ENCODE measurements around the gene IFTAP.

Gene IFTAP

DNA sequence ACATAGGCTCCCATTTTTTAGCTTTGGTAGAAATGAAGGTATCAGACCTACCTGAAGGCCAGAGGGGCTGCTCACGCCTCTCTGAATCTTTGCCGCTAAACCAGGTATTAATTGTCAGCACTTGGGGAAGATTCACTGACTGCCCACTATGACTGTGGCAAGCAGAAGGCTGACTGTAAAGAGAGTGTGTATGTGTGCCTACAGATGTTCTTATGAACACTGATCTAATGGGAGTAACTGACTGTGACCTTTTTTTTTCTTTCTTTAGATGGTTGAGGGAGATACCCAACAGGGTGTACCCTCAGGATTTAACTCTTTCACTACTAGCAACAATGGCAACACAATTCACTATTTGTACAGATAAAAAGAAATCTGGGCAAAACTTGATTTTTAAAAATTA is 3.7 kb downstream of the IFTAP start, which contains the start of gene RAG2:
RAG2 (minus strand) TSS at position 186 of the 400 bp plus-strand sequence. CDS start 4,068 bp downstream, outside the sequence.
- DNase-seq (ENCODE audit: low read depth): no peak

DNA sequence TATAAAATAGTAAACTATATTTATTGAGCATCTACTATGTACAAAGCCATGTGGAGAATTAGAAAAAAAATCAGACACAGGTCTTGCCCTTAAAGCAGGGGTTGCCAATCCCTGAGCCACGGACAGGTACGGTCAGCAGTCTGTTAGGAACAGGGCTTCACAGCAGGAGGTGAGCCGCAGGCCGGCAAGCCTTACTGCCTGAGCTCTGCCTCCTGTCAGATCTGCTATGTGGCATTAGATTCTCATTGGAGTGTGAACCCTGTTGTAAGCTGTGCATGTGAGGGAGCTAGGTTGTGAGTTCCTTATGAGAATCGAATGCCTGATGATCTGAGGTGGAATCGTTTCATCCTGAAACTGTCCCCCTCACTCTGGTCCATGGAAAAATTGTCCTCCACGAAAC is 5.9 kb downstream of the IFTAP start:
- no peak for DNase-seq (ENCODE audit: low read depth)

DNA sequence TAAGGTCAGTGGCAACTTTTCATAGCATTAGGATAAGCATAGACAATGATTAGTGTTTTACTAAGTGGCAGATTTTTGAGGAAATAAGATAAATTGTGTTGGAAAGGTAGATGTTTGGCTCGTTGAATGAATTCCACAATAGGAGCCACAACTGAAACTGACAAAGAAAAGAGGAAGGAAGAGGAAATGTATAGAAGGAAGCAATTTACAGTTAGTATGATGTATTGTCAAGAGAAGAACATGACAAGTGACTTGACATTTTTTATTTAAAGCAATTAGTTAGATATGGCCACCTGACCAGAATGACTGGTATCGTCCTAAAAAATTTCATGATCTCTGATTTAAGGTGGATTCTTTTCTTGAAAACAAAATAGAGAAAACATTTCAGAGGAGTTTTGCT is 6.9 kb downstream of the IFTAP start:
- DNase-seq (ENCODE audit: low read depth): no peak

DNA sequence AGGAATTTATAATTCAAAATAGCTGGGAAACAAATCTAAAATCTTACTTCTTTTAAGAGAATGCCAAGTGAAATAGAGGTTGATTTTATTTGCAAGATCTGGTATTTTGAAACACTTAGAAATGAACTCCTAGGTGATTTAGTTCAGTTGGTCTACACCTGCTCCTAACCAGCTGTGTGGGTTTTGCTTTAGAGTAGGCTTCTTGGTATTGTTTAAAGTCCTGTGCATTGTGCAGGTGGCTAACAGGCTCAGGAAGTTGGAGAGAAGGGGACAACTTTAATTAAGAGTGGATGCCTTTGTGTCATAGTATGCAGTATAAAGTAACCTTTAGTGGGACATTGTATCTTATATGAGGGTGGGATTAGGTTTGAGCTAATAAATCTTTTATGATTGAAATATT is 7.8 kb downstream of the IFTAP start:
- DNase-seq (ENCODE audit: low read depth): no peak

DNA sequence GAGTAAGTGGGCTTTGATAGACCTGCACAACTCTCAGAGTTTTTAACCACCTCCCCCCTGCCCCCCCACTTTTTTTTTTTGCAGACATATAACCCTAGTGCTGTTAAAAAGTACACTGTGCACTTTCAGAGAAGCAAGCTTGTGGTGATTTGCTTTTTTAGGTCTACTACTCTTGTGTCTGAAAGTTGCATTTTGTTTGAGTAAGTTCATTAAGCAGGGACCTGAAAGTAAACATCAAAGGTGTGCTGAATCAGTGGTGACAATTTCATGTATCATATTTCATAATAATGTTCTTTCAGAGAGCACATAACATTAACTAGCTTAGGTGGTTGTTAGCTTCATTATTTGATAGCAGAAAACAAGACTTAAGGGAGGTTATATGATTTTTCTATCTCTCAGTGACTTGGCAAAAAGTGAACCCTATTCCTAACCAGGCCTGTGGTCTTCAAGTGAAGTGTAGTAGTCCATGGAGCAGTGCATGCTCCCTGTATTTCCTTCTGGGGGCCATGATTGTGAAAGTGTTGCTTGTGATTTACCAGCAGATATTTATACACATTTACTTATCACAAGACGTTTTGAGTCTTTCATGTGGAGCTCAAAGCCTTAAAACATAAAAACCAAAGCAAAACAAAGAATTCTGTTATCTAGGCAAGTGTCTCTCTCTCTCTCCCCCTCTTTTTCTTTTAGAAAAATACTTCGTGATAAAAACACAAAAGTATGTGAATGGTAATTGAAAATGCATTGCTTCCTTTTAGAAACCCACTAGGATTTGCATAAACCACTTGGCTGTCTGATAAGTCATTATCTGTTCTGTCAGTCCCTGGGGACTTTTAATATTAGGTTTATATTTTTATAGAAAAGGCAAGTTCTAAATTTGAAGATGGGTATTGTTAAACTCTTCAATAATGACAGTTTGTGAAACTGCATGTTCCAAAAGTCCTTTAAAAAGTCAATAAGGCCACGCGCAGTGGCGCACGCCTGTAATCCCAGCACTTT is 11.2 kb downstream of the IFTAP start:
- DNase-seq (ENCODE audit: low read depth): no peak

DNA sequence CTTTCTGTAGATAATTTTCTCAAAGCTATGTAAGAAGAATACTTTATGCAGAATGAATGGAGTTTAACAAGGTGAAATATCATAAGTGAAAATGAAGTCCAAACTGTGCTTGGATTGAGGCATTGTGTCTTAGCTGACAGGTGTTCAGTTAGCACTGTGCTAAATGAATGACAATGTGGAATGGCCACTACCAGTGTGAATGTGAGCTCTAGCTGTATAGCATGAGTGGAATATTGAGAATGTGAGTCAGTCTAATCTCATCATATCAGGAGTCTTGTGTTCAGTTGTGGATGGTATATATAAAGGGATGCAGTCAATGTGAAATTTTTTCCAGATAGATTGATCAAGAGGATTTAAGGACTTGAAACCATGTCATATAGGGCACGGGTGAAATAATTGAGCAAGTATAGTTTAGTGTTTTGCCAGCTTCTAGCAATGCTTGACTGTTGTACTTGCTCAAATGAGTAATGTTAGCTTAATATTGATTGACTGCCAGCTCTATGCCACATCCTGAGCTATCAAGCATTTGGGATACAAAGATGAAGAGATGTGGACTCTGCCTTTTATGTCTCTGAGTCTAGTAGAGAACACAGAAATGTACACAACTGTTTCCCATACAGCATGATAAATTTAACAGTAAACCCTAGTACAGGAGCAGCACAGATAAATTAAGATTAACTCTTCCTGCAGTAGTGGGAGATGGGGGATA is 14.3 kb downstream of the IFTAP start:
- no peak for DNase-seq (ENCODE audit: low read depth)

DNA sequence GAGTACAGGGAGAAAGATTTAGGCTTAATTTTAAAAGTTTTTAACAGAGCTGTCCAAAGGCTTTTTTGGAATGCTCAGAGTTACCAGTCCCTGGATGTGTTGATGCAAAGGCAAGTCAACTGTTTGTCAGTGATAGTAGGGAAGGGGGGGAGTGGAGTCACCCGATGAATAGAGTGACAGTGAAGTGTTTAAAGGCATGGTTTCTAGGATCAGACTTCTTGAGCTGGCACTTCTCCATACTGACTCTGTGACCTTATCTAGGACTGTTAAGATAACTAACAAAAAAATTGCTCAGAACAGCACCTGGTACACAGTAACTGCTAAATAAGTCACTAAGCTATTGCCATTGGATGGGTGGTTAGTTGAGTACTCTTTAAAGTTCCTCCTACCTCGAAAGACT is 15.1 kb downstream of the IFTAP start:
- no peak for DNase-seq (ENCODE audit: low read depth)

DNA sequence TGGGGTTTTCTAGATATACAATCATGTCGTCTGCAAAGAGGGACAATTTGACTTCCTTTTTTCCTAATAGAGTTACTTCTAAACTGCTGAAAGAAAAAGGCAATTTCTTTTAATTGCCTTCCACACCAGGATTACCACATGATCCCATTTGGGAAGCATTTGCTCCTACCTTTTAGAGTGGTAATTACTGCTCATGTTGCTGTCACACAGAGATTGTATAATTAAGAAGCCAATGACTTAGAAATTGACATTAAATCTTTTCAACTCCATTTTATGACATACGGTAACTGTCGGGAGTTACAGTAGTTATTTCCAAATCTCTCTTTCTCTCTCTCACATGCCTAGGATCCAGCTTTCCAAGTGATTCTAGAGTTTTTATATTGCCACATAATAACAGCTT is 21.5 kb downstream of the IFTAP start:
- no peak for DNase-seq (ENCODE audit: low read depth)

DNA sequence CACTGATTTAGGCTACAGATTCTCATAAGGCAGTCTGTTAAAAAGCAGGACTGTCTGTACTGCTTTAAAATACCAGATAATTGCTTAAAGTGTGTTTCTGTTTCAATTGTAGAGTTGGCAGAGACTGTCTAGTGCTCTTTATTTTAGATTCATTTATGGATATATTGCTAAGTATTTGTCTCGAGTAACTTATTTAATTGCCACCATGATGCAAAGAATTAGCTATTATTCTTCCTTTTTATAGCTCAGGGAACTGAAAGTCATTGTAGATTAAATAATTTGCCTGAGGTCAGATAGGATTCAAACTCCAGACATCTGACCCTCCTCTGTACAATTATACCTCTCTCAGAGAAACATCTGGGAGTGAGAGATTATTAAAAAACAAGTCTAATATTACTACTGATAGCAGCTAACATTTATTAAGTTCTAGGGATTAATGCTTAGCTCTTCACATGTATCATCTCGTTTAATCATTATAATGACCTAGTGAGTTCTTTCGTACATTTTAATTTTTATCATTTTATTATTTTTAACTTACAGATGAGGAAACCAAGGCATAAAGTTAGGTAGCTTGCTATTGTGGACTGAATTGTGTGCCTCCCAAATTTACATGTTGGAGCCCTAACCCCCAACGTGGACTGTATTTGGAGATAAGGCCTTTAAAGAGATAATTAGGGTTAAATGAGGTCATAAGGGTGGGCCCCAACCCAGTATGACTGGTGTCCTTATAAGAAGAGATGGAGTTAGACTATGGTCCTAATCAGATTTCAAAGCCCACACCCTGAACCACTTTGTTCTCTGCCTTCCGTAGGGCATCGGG is 23.5 kb downstream of the IFTAP start:
- peak; percentile 46 for DNase-seq (ENCODE audit: low read depth)

DNA sequence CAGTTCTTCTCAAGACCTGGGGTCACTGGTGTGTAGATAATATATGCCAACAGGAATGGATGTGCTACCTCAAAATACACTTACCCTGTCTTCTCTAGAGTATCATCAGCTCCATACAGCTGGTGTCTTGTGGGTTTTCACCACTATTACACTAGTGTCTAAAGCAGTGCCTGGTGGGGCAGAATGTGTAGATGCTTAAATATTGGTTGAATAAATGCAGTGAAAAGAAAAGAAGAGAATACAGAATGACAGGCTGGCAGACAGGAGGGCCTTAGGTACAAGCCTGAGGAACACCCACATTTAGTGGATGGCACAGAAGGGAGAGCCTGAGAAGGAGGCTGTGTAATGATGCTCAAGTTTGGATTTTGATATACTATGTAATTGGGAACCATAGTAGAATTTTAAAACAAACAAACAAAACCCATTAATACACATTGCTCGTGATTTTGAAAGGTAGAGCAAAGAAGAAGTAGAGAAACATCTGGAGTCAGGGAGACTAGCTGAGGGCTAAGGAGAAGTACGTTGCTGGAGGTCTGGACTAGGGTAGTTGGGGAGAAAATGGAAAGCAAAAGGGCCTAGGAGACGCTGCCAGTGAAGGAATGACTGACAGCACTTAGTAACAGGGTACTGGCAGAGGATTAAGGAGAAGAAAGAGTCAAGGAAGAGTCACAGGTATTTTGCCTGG is 24.2 kb downstream of the IFTAP start:
- DNase-seq (ENCODE audit: low read depth): no peak

DNA sequence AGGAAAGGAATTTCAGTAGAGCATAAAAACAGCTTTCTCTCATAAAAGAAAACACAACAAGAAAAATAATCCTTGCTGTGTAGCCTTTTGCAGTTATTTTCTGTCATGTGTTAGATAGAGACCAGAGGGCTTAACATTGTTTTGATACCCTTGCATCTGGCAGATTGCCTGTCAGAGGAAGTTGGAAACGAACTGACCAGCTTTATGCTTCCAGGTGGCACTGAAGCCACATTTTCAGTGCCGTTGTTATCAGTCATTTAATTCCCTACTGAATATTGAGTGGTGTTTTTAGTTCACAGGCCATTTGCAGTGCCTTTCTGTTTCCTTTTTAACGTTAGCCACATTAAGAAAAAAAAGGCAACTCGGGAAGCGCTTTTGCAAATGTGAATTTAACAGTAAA is 25.2 kb downstream of the IFTAP start:
- DNase-seq (ENCODE audit: low read depth): no peak

DNA sequence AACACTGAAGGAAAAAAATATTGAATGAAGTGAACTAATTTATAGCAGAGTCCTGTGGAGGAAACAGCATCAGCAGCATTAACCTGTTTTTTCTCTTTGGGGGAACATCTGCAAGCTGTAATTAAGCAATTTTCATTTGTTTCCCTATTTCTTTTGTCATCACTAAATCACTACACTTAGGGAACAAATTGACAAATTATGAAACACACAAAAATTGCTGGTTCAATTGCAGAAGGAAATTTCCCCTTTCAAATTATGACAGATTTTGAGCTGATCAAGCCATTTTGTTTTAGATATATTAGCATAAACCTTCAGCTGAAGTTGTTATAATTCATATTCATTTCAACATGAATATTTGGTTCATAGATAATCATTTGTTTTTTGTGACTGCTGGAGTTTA is 25.9 kb downstream of the IFTAP start:
- no peak for DNase-seq (ENCODE audit: low read depth)

DNA sequence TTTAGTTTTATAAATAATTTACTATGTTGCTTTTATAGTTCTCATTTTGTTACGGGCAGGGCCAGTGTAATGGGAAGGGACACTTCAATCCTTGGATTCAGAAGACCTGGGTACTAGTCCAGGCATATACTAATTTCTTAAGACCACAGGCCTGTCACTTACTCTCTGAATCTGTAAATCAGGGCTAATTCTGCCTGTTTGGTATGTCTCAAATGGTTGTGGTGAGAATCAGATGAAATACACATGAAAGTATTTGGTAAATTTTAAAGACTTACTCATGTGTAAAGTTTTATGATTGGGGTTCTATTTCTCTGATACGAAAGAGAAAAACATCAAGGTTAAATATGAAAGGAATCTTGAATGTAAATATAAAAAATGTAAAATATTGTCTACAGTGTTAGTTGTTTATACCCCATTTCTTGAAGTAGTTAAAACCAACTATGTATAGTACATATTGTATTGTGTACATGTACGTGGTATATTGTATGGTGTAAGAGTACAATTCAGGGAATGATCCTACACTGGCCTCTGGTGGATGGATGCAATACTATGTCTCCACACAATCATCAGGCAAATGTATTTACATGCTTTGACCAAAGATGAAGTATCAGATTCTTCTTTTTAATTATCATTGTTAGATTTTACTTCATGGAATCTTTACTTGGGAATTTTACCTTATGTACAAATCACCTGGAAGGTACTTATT is 28.3 kb downstream of the IFTAP start:
- no peak for DNase-seq (ENCODE audit: low read depth)

DNA sequence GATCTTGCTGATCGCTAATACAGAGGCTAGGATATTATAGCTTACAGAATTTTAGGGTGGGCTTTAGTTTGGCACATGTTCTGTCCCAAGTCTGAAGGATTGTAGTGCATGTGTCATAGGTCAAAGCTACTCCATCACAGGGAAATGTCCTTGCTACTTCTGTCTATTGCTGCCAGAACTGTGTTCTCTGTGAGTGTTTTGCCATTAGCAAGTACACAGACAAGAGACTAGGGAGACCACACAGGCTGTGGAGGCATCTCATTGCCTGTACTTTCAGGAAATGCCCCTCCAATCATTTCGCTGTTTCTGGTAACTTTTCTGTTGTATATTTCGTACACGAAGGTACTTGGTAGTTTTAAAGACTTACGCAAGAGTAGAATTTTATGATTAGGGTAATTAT is 29.2 kb downstream of the IFTAP start:
- no peak for DNase-seq (ENCODE audit: low read depth)

DNA sequence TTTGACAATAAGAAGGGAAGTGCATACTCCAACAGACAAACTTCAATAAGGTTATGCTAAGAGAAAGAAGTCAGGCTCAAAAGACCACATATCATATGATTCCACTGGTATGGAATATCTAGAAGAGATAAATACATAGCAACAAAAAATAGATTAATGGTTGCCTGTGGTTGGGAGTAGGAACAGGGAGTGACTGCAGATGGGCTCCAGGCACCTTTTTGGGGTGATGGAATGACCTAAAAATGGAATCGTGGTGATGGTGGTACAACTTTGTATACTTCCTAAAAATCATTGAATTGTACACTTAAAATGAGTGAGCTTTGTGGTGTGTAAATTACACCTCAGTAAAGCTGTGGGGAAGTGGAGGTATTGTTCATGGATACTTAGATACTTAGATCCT is 32.7 kb downstream of the IFTAP start:
- DNase-seq (ENCODE audit: low read depth): no peak

DNA sequence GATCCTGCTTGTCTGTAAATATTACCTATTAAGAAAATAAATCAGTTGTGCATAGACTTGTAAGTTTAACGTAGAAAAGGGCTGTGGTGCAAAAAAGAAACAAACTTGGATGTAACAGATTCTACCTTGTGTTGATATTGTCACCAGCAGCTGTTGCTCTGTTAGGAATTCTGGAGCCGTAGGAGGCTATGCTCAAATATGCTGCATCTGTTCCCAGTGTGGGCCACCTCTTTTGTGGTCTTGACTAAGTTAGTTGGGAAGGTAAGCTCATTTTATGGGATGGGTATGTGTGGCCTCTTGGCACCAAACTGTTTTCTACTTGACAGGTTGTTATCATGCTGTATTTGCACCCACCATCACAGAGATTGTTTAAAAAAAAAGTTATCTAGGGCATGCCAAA is 33.2 kb downstream of the IFTAP start:
- DNase-seq (ENCODE audit: low read depth): no peak

DNA sequence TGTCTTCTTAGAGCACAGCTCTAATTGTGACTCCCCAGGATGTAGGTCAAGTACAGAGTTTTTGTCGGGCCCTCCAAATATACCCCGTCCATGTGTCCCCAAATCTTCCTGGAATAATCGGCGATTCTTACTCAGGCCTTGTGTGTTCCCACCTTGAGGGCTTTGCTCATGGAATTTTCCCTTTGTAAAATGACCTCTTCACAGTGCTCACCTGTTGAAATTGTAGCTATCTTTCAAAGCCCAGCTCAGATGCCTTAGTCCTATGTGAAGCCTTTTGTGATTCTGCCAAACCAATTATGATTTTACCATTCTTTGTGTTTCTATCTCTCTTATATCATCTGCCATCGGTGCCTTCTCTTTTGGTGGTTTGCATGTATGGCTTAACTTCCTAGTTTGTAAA is 33.8 kb downstream of the IFTAP start:
- no peak for DNase-seq (ENCODE audit: low read depth)

DNA sequence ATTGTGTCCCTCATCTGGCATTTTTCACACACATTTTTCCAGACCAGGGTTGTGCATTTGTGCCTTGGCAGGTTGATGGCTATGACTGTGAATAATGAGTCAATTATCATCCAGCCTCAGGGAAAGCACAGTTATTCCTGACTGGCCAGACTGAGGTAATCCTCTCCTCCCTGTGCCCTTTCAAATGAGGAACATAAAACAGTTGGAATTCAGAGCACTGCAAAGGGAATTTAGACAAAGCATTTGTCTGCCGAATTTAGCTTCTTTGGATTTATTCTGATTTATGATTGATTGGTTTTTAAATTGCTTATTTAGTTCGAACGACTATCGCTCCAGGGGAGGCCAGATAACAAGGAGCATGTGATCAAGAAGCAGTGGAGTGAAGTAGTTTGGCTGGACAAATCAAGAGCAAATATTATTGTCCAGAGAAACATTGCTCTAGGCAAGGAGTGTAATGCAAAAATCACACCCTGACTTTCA is 34.5 kb downstream of the IFTAP start:
- no peak for DNase-seq (ENCODE audit: low read depth)

DNA sequence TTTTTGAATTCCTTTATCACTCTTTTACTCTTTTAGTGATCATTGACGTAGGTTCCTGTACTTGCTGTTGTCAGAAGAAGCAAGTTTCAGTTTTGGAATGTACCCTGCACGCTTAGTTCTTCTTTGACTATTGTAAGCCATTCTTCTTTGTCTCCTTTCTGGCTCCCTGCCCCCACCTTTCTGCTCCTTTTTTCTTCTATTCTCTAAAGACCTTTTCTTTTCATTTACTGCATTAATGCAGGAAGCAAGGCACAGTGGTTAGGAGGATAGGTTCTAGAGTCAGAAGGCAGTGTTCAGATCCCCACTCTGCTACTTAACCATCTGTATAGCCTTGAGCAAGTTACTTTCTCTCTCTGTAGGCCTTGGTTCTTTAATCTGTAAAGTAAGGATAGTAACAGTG is 37.5 kb downstream of the IFTAP start:
- DNase-seq (ENCODE audit: low read depth): no peak

DNA sequence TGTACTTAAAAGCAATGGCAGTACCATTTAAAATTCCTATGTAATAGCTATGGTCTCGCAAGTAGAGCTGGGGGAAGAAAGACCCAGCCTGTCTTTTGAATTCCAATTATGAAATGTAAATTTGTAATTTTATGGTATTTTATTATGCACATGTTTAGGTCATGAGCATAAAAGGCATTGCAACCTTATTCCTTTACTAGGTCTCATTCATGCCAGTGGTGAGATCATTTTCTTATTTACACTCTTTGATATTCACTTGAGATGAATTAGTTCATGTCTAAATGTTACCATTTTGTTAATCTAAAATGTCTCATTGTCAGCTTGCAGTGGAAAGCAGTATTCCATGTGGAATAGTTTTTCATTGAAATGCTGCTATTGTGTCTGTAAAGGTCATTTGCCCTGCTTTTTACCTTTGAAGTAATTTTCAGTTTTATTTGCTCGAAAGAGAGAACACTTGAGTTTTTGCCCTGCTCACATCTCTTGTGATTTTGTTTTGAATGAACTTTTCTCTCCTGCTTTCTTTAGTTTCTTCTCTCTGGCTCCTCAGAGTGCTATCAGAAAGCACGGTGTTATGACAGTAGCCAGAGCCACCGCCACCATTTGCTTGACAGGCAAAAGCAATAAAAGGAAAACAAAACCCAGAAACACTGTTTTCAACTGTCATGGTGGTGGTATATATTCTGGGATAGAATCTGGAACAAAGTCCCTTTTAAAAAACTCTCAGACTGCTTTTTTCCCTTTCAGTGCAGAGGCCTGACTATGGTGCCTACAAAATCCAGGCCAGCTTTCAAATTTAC is 41.0 kb downstream of the IFTAP start:
- DNase-seq (ENCODE audit: low read depth): no peak

All from CMK (cell line).